ENCODE measurements around the gene ARHGAP18. TPM values are rescaled to one million over a fixed set of nuclear protein-coding genes. Genes with fewer than 3 reads are reported as not detected.

ARHGAP18 gene
- total and polyA plus RNA-seq, 2 experiments from 2014 or later, result 4.3 to 5.0 TPM

- TF ChIP-seq REST (IDR thresholded peaks at IDR 0.05; ENCODE audit: unreplicated experiment) (no peak), STAT1 (IDR thresholded peaks at IDR 0.05; ENCODE audit: unreplicated experiment) (no peak), EZH2 (IDR thresholded peaks at IDR 0.05; ENCODE audit: low read depth, unreplicated experiment) (no peak), JUNB (IDR thresholded peaks at IDR 0.05; ENCODE audit: unreplicated experiment) (no peak), NANOG (IDR thresholded peaks at IDR 0.05; ENCODE audit: borderline replicate concordance) (no peak), POLR2AphosphoS5 (IDR thresholded peaks at IDR 0.05; ENCODE audit: low read depth) (no peak), ZNF331 (CRISPR knock-in tag; IDR thresholded peaks at IDR 0.05; ENCODE audit: low read depth) (no peak)
Measured at GRCh38 chr6:129577691-129578090, 132.3 kb downstream of the ARHGAP18 start (continued).

- ATAC-seq, result no peak
- no peak overlapping the region for H3K4me2 ChIP-seq
- TF ChIP-seq ZNF114 (CRISPR knock-in tag; IDR thresholded peaks at IDR 0.05), result no peak
- no peak for TF ChIP-seq POLR2AphosphoS5 (IDR thresholded peaks at IDR 0.05; ENCODE audit: low read depth)
- TF ChIP-seq ZNF462 (CRISPR knock-in tag; IDR thresholded peaks at IDR 0.05), result no peak
- no peak for TF ChIP-seq EZH2phosphoT487 (IDR thresholded peaks at IDR 0.05; ENCODE audit: unreplicated experiment)
- no peak for TF ChIP-seq STAT1 (IDR thresholded peaks at IDR 0.05; ENCODE audit: unreplicated experiment)
- TF ChIP-seq ZNF331 (CRISPR knock-in tag; IDR thresholded peaks at IDR 0.05; ENCODE audit: low read depth), result no peak
- TF ChIP-seq EZH2 (IDR thresholded peaks at IDR 0.05; ENCODE audit: low read depth, unreplicated experiment), result no peak
- no peak for TF ChIP-seq ETS1 (IDR thresholded peaks at IDR 0.05)
- TF ChIP-seq NANOG (IDR thresholded peaks at IDR 0.05; ENCODE audit: borderline replicate concordance), result no peak
Measured at GRCh38 chr6:129576456-129576855, 133.5 kb downstream of the ARHGAP18 start.

More at GRCh38 chr6:129576456-129576855, 133.5 kb downstream of the ARHGAP18 start:
- Histone ChIP-seq H3K9me2 (ENCODE audit: insufficient read depth) (no peaks in the 10 kb centered on the region), H3K4me3 (no peak overlapping the region), H2AFZ (no peak overlapping the region), H3K36me3 (ENCODE audit: insufficient read depth) (no peaks in the 10 kb centered on the region), H3K27ac (ENCODE audit: low read depth) (no peak overlapping the region), H3K79me2 (replicated peaks; ENCODE audit: insufficient read depth) (no peaks in the 10 kb centered on the region), H3F3A (replicated peaks; ENCODE audit: low read depth) (no peaks in the 10 kb centered on the region), H3K27me3 (ENCODE audit: insufficient read depth) (no peaks in the 10 kb centered on the region), H4K20me1 (replicated peaks; ENCODE audit: insufficient read depth) (no peaks in the 10 kb centered on the region), H3K4me1 (ENCODE audit: insufficient read depth) (no peaks in the 10 kb centered on the region)
- Mint-ChIP-seq H3K4me1 (no peaks in the 10 kb centered on the region), H3K9me3 (peaks cover 6% of the 10 kb centered on the region; the same call in 2 of the 3 replicates), H3K36me3 (ENCODE audit: low read depth) (no peaks in the 10 kb centered on the region), H3K4me3 (no peak overlapping the region), H3K27me3 (ENCODE audit: insufficient read depth, low read depth, poor library complexity) (peaks cover 2% of the 10 kb centered on the region), H3K27ac (no peak overlapping the region)
- DNase-seq (ENCODE audit: low spot score), result no peak
